Natural killer cell treated with Interleukin-12 subunit alpha and Interleukin-12 subunit beta and Interleukin-15 and Interleukin-18, amount 100 ng/mL, for 72 hours (primary cell): ENCODE results near the gene BRMS1. TPM values are rescaled to one million over a fixed set of nuclear protein-coding genes. Genes with fewer than 3 reads are reported as not detected.

Experiments used
- ATAC-seq, 2 donors: fragments of 150-1000 bp; cut with Tn5 transposase in 1 of 2; sonication (Bioruptor Pico), chemical (Tn5 transposase) in 1 of 2; 2 replicates each; pipeline ENCODE4 v1.10.0; 2021
- DNase-seq: peaks from one replicate; pipeline ENCODE4 v3.0.0; 2022; ENCODE audit warnings: low spot score
- H3K27ac Mint-ChIP-seq, 2 donors: 1 replicate in 1 of 2; 2 replicates in 1 of 2; pipeline ENCODE4 v1.8.0; 2022; ENCODE audit warnings: mixed read lengths in 2 of 2, mild to moderate bottlenecking in 1 of 2, moderate library complexity in 1 of 2
- H3K27me3 Mint-ChIP-seq, 2 donors: 1 replicate in 1 of 2; 2 replicates in 1 of 2; pipeline ENCODE4 v1.8.0; 2022; ENCODE audit warnings: mixed read lengths in 2 of 2
- H3K36me3 Mint-ChIP-seq: one replicate; pipeline ENCODE4 v1.8.0; 2022; ENCODE audit warnings: mixed read lengths
- H3K4me1 Mint-ChIP-seq, 2 donors: 1 replicate in 1 of 2; 2 replicates in 1 of 2; pipeline ENCODE4 v1.8.0; 2022; ENCODE audit warnings: low read depth in 2 of 2, mixed read lengths in 2 of 2, mild to moderate bottlenecking in 1 of 2
- H3K4me3 Mint-ChIP-seq: one replicate; pipeline ENCODE4 v1.8.0; 2022; ENCODE audit warnings: mixed read lengths
- H3K9me3 Mint-ChIP-seq: 2 replicates; pipeline ENCODE4 v1.8.0; 2022; ENCODE audit warnings: mixed read lengths
- total RNA-seq, 2 donors: library from RNA; stranded (reverse); gene quantifications; one replicate each; pipeline ENCODE4 v1.2.3, GENCODE V29; 2022

The BRMS1 gene
- total RNA-seq, 2 donors from 2014 or later, result 53.2 to 64.5 TPM

DNA sequence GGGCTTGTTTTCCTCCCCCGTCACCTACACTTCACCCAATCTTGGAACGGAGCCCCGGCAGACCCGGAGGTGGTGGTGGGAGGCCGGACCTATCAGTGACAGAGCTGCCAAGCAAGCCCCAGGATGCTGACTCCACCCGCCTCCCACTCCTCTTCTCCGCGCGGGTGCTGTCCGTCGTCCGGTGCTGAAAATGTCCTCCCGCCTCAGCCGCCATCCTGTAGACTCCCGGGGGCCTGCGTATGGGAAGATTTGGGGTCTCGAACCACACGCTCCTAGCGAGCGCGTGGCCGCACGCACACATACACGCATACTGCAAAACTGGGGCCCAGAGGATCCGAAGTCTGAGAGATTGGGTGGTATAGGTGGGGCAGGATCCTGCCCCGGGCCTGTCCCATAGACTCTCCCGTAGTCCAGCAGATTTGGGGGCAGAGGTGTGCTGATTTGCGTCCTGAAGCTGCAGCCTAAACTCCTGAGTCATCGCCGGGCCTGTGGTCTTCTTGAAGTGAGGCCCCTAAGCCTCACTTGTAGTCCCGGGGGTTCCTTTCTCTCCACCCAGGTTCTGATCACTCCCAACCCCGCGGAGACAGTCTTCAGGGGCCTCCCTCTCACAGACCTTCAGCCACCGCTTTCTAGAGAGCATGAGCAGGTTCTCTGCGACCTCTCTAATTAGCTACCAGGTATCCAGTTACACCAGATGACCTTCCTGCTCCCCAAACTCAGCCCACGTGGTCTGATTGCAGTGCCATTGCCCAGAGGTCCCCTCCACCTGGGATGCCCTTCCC is 55.2 kb downstream of the BRMS1 start:
- ATAC-seq (peak; percentile 74 to 79), DNase-seq (peak; percentile 87)
- H3K9me3 Mint-ChIP-seq, result no peaks in the 10 kb centered on the region
- peaks cover 29% of the 10 kb centered on the region in 2 donors for H3K4me1 Mint-ChIP-seq
- peaks cover 21 to 22% of the 10 kb centered on the region in 2 donors for H3K27me3 Mint-ChIP-seq
- peak overlapping the region; percentile 90 for H3K4me3 Mint-ChIP-seq
- no peaks in the 10 kb centered on the region for H3K36me3 Mint-ChIP-seq
- H3K27ac Mint-ChIP-seq, result peak overlapping the region; percentile 68 to 85

GRCh38 chr11:66288671-66289547 is 56.0 kb downstream of the BRMS1 start, which contains the start of gene YIF1A:
YIF1A (minus strand) TSS chr11:66289143; CDS start chr11:66288985, 158 bp downstream.
- peak; percentile 99 for DNase-seq
- peak within 1 kb of the TSS; percentile 68 to 85 for H3K27ac Mint-ChIP-seq
- H3K27me3 Mint-ChIP-seq, result peaks cover 19 to 22% of the 10 kb centered on the region in 2 donors
- H3K36me3 Mint-ChIP-seq, result no peaks in the 10 kb centered on the region
- ATAC-seq, result peak; percentile 97
- no peaks in the 10 kb centered on the region for H3K9me3 Mint-ChIP-seq
- H3K4me3 Mint-ChIP-seq, result peak within 1 kb of the TSS; percentile 90
- H3K4me1 Mint-ChIP-seq, result peaks cover 29% of the 10 kb centered on the region in 2 donors

GRCh38 chr11:66287889-66288670 is 56.8 kb downstream of the BRMS1 start:
- Mint-ChIP-seq H3K27me3 (peaks cover 13 to 15% of the 10 kb centered on the region in 2 donors), H3K27ac (peak overlapping the region; percentile 68 to 85), H3K4me3 (peak overlapping the region; percentile 90), H3K4me1 (peaks cover 29 to 31% of the 10 kb centered on the region in 2 donors), H3K9me3 (no peaks in the 10 kb centered on the region), H3K36me3 (no peaks in the 10 kb centered on the region)
- ATAC-seq, result no peak
- no peak for DNase-seq

Other genes with a start within 250 kb of the BRMS1 start
- 10 to 100 TPM; 38.0 to 77.2 TPM for gene KLC2, start 87.4 kb downstream of the BRMS1 start, total RNA-seq
- gene RAB1B, start 76.5 kb downstream of the BRMS1 start, total RNA-seq, result 100 to 1,000 TPM; 139 to 146 TPM
- gene CNIH2, start 66.9 kb downstream of the BRMS1 start, total RNA-seq, result 1 to 10 TPM; 1.2 to 2.6 TPM
- 10 to 100 TPM; 62.7 to 76.1 TPM for gene YIF1A, start 56.0 kb downstream of the BRMS1 start, total RNA-seq
- not detected for gene TMEM151A, start 53.2 kb downstream of the BRMS1 start, total RNA-seq
- under 1 TPM; 0.10 to 0.59 TPM for gene CD248, start 28.1 kb downstream of the BRMS1 start, total RNA-seq
- gene RIN1, start 8.7 kb downstream of the BRMS1 start, total RNA-seq, result 1 to 10 TPM in 1 of 2 donors, under 1 TPM in 1; 0.43 to 2.1 TPM
- 1 to 10 TPM; 3.5 to 5.4 TPM for gene B4GAT1, start 2.5 kb upstream of the BRMS1 start, total RNA-seq
- 10 to 100 TPM in 1 of 2 donors, 1 to 10 TPM in 1; 2.4 to 13.6 TPM for gene SLC29A2, start 26.7 kb upstream of the BRMS1 start, total RNA-seq
- gene NPAS4, start 75.9 kb upstream of the BRMS1 start, total RNA-seq, result not detected
- gene MRPL11, start 93.7 kb upstream of the BRMS1 start, total RNA-seq, result 100 to 1,000 TPM in 1 of 2 donors, 10 to 100 TPM in 1; 58.7 to 112 TPM
- gene PELI3, start 121.8 kb upstream of the BRMS1 start, total RNA-seq, result 1 to 10 TPM; 5.4 to 6.0 TPM
- 100 to 1,000 TPM in 1 of 2 donors, 10 to 100 TPM in 1; 77.4 to 122 TPM for gene DPP3, start 135.3 kb upstream of the BRMS1 start, total RNA-seq
- gene BBS1, start 165.5 kb upstream of the BRMS1 start, total RNA-seq, result 10 to 100 TPM; 20.5 to 21.7 TPM
- gene ZDHHC24, start 200.9 kb upstream of the BRMS1 start, total RNA-seq, result 10 to 100 TPM; 15.9 to 19.5 TPM
- under 1 TPM; 0.12 to 0.73 TPM for gene ACTN3, start 201.8 kb upstream of the BRMS1 start, total RNA-seq
- gene CTSF, start 223.5 kb upstream of the BRMS1 start, total RNA-seq, result 1 to 10 TPM; 2.7 to 3.8 TPM
- gene CCDC87, start 248.0 kb upstream of the BRMS1 start, total RNA-seq, result not detected
- 10 to 100 TPM; 29.0 to 31.0 TPM for gene CCS, start 248.1 kb upstream of the BRMS1 start, total RNA-seq